Thyroid gland (tissue), 4 donors: Measurements from ENCODE around the gene INPP5J.

ENCODE experiments used
- CTCF ChIP-seq, 6 experiments: fragments of 200-600 bp in 3 of 6; fragments of 450-650 bp in 3 of 6; sonication (generic) in 3 of 6; IDR thresholded peaks; one replicate each; pipeline ENCODE4 v1.5.1; 2016 to 2019; ENCODE audit warnings: antibody characterized with exemption in 6 of 6, mild to moderate bottlenecking in 2 of 6, inconsistent platforms in 1 of 6, moderate library complexity in 1 of 6
- POLR2A ChIP-seq, 2 donors: fragments of 450-650 bp; IDR thresholded peaks; one replicate each; pipeline ENCODE4 v1.6.1; 2017; ENCODE audit warnings: antibody characterized with exemption in 2 of 2, mild to moderate bottlenecking in 2 of 2, moderate library complexity in 1 of 2

GRCh38 chr22:31079095-31079642, 43.6 kb upstream of the INPP5J start:
- no peak for TF ChIP-seq CTCF (IDR thresholded peaks at IDR 0.05)
- no peak for TF ChIP-seq POLR2A (IDR thresholded peaks at IDR 0.05)
